T-helper 1 cell treated with Interleukin-12 subunit alpha and Interleukin-12 subunit beta and Interleukin-4 antibody, amounts not matched to agents 30 μg/mL and 1 μg/mL, for 36 hours (primary cell): ENCODE data around the gene TARS1.
A peak's percentile ranks its signal among the peaks of the same experiment; 100 is the strongest.
"Not testable (repeated sequence)": the region's sequence is repeated elsewhere in the genome, so short reads cannot be mapped to it uniquely, and the experiment has no call there.

ENCODE experiments used
- H3K27ac Mint-ChIP-seq: one replicate; pipeline ENCODE4 v1.8.0; 2021; ENCODE audit warnings: mild to moderate bottlenecking, mixed read lengths
- H3K27me3 Mint-ChIP-seq: one replicate; pipeline ENCODE4 v1.8.0; 2021; ENCODE audit warnings: low read depth, mixed read lengths
- H3K36me3 Mint-ChIP-seq: one replicate; pipeline ENCODE4 v1.8.0; 2021; ENCODE audit warnings: low read depth, mixed read lengths
- H3K4me1 Mint-ChIP-seq: one replicate; pipeline ENCODE4 v1.8.0; 2021; ENCODE audit warnings: low read depth, mixed read lengths
- H3K4me3 Mint-ChIP-seq: one replicate; pipeline ENCODE4 v1.8.0; 2021; ENCODE audit warnings: mild to moderate bottlenecking, moderate library complexity, mixed read lengths
- H3K9me3 Mint-ChIP-seq: one replicate; pipeline ENCODE4 v1.8.0; 2021; ENCODE audit warnings: mixed read lengths

TARS1 gene

DNA sequence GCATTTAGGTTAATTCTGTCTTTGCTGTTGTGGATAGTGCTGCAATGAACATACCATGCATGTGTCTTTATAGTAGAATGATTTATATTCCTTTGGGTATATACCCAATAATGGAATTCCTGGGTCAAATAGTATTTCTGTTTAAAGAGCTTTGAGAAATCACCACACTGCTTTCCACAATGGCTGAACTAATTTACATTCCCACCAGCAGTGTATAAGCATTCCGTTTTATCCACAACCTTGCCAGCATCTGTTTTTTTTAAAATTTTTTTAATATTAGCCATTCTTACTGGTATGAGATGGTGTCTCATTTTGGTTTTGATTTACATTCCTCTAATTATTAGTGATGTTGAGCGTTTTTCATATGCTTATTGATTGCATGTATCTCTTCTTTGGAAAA is 15.5 kb upstream of the TARS1 start:
- Mint-ChIP-seq H3K36me3 (no peaks in the 10 kb centered on the region), H3K27ac (no peak overlapping the region), H3K27me3 (no peaks in the 10 kb centered on the region), H3K4me3 (no peak overlapping the region), H3K4me1 (no peaks in the 10 kb centered on the region), H3K9me3 (no peaks in the 10 kb centered on the region)

DNA sequence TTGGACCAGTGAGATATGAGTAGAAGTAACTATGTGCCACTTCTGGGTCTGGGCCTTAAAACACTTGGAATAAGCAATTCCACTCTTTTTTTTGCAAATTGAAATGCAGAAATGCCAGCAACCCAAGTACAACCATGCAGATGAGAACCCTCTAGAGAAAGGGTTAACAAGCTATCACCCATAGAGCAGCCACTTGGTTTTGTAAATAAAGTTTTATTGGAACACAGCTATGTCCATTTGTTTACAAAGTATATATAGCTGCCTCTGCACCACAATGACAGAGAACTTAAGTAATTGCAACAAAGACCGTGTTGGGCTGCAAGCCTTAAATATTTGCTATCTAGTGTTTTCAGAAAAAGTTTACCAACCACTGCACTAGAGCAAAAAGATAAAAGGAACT is 9.8 kb upstream of the TARS1 start:
- no peak overlapping the region for H3K4me3 Mint-ChIP-seq
- H3K27me3 Mint-ChIP-seq = no peaks in the 10 kb centered on the region
- no peak overlapping the region for H3K27ac Mint-ChIP-seq
- H3K9me3 Mint-ChIP-seq = no peaks in the 10 kb centered on the region
- H3K36me3 Mint-ChIP-seq = no peaks in the 10 kb centered on the region
- H3K4me1 Mint-ChIP-seq = peaks cover 5% of the 10 kb centered on the region

DNA sequence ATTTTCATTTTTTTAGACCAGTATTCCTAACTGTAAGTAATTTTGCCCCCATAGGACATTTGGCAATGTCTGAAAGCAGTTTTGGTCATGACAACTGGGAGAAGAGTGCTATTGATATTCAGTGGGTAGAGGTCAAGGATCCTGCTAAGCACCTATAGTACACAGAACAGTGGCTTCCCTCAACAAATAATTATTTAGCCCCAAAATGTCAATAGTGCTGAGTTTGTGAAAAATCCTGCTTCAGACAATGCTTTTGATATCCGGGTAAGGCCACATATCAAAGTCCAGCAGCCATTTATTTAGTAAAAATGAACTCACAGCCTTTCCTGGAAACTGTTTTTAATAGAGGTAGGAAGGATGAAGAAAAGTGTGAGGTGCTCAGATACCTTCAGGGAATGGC is 8.1 kb upstream of the TARS1 start:
- no peak overlapping the region for H3K27ac Mint-ChIP-seq
- H3K4me3 Mint-ChIP-seq = no peak overlapping the region
- no peaks in the 10 kb centered on the region for H3K36me3 Mint-ChIP-seq
- no peaks in the 10 kb centered on the region for H3K9me3 Mint-ChIP-seq
- peaks cover 7% of the 10 kb centered on the region for H3K4me1 Mint-ChIP-seq
- H3K27me3 Mint-ChIP-seq = no peaks in the 10 kb centered on the region

DNA sequence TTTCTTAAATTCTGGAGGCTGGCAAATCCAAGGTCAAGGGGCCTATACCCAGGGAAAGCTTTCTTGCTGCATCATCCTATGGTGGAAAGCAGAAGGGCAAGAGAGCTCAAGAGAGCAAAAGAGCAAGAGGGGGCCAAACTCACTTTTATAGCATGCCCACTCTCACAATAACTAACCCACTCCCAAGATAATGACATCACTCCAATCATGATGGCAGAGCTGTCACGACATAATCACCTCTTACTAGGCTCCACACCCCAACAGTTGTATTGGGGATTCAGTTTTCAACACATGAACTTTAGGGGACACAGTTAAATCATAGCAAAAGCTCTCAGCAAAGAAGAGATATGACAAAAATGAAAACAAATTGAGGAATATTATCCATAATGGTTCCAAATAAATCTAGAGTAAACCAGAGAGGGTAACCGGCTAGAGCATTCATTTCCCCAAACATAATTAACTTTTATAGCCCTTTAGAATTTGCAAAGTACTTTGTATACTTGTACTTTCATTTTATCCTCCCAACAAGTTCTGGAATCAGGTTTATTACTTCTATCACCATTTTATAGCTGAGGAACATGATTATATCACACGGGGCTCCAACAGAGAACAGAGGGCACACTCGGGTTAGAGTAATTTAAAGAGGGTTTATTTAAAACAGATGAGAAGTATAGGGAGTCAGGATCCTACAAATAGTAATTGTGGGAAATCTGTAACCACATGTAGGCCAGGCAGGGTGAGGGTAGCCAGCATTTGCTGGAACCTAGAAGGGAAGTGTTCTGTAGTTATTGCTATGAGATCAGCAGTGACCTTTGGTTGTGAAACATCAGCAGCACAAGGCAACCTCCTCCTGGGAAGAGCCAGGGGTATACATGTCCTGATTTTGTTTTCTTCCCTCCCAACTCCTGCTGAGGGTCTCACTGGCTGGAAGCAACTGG is 7.2 kb upstream of the TARS1 start:
- Mint-ChIP-seq H3K27me3 (no peaks in the 10 kb centered on the region), H3K9me3 (no peaks in the 10 kb centered on the region), H3K36me3 (no peaks in the 10 kb centered on the region), H3K4me1 (peaks cover 7% of the 10 kb centered on the region), H3K27ac (no peak overlapping the region), H3K4me3 (no peak overlapping the region)

DNA sequence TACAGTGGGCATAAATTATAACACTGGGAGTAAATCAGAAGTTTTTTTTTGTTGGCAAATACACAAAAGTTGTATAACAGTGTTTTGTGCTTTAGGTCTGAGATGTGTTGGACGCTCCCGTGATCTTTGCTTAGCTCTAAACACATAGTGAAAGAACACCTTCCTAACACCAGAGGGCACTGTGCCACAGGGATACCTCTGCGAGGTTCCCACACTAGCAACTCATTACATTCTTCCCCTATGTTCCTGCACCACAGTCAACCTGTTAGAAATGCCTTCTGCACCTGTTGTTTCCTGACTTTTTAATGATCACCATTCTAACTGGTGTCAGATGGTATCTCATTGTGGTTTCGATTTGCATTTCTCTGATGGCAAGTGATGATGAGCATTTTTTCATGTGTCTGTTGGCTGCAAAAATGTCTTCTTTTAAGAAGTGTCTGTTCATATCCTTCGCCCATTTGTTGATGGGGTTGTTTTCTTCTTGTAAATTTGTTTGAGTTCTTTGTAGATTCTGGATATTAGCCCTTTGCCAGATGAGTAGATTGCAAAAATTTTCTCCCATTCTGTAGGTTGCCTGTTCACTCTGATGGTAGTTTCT is 4.8 kb upstream of the TARS1 start:
- not testable (repeated sequence) for H3K27ac Mint-ChIP-seq, H3K27me3 Mint-ChIP-seq, H3K36me3 Mint-ChIP-seq, H3K4me1 Mint-ChIP-seq, H3K4me3 Mint-ChIP-seq, H3K9me3 Mint-ChIP-seq

DNA sequence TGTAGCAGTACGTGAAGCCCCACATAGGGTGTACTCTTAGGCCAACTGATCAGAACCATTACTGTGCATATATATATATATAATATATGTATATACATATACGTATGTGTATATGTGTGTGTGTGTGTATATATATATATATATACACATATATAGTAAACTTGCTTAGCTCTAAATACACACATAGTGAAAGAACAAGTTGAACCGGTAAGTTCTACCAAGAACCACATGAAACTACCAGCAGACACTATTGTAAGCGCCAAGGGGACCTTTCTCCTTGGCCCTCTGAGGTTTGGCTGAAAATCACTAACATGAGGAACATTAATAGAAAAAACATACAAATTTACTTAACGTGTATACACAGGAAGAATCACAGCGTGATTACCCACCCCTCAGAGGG is 1.8 kb upstream of the TARS1 start:
- Mint-ChIP-seq H3K4me1 (peaks cover 13% of the 10 kb centered on the region), H3K4me3 (no peak overlapping the region), H3K36me3 (peaks cover 3% of the 10 kb centered on the region), H3K27me3 (no peaks in the 10 kb centered on the region), H3K9me3 (no peaks in the 10 kb centered on the region), H3K27ac (no peak overlapping the region)

DNA sequence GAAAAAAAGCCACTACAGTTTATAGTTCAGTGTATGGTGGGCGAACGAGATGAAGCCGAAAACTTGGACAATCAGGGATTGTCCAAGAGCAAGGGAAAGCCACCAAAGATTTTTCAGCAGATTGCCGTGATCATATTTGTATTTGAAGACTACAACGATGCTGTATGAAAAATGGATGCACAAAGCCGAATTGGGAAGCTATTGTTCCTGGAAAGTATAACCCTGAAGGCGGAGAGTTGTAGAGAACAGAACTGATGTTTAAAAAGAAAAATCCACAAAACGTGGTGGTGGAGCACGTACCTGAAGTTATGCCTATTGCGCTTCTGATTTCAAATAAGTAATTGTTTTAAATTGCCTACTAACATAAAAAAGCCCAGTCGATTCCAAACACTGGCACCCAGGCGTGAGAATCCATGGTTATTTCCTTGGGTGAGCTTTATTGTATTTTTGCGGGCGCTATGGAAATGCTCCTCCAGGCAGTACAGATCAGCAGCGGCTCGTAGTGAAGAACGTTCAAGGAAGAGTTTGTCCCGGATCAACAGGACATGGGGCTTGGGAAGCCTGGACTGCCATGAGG is 772 bp upstream of the TARS1 start:
- no peak overlapping the region for H3K27ac Mint-ChIP-seq
- H3K9me3 Mint-ChIP-seq = no peaks in the 10 kb centered on the region
- peaks cover 5% of the 10 kb centered on the region for H3K36me3 Mint-ChIP-seq
- H3K4me3 Mint-ChIP-seq = no peak overlapping the region
- no peaks in the 10 kb centered on the region for H3K27me3 Mint-ChIP-seq
- H3K4me1 Mint-ChIP-seq = peaks cover 19% of the 10 kb centered on the region

DNA sequence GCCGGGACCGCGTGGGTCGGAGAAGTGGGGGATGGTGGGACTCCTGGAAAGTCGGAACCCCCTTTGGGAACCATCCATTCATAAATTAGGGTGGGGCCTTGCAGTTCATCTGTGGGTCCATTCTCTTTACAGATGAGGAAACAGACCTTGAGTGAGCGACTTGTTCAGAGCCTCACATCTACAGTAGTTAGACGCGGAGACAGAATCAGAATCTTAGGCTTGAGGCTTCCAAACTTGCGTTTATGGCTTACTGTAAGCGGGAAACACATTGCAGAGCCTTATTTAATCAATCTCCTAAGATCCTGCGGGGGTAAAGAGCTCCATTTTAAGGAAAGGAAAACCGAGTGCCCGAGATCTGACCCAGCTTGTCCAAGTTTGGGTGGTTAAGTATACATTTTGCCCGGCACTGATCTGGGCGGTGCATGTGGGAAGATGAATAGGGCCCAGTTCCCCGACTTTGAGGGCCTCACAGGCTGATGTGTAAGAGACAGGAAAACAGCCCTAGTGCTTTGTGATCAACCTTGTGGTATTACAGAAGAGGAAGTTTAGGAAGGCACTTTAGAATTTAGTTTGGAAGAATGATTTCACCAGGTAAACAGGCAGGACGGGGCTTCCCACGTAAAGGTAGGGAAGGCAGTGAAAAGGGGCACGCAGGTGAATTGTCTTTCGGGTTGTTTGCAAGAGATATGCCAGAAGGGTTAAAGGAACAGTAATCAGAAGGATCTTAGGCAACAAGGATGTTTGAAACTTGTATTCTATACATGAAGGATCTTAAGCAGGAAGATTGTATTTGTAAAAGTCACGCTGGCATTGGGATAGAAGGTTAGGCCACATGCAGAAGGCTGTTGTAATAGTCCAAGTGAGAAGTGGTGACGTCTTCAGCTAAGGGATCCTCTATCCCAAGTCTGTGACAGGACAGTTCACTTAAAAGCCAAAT is 744 bp downstream of the TARS1 start:
- Mint-ChIP-seq H3K27ac (no peak overlapping the region), H3K27me3 (no peaks in the 10 kb centered on the region), H3K36me3 (peaks cover 16% of the 10 kb centered on the region), H3K9me3 (no peaks in the 10 kb centered on the region), H3K4me1 (peaks cover 24% of the 10 kb centered on the region), H3K4me3 (no peak overlapping the region)

DNA sequence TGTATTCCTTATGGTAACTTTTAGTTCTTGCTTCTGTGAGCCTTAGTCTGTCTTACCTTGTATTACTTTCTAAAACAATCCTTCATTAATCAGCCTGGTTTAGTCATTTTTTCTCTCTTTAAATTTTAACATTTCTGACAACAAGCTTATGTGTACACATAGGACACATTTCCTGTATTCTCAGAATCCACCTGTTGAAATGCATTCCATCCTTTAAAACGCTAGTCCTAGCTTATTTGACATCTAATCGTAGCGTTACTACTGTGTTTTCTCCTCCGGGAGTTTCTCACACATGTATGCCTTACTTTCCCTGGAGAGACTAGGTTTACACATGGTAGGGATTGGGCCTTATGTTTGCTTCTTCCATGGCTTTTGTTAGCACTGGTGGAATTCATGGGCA is 3.8 kb downstream of the TARS1 start:
- peaks cover 39% of the 10 kb centered on the region for H3K36me3 Mint-ChIP-seq
- H3K4me3 Mint-ChIP-seq = peak overlapping the region; percentile 3
- peak overlapping the region; percentile 10 for H3K27ac Mint-ChIP-seq
- H3K4me1 Mint-ChIP-seq = peaks cover 37% of the 10 kb centered on the region
- H3K9me3 Mint-ChIP-seq = no peaks in the 10 kb centered on the region
- H3K27me3 Mint-ChIP-seq = no peaks in the 10 kb centered on the region

DNA sequence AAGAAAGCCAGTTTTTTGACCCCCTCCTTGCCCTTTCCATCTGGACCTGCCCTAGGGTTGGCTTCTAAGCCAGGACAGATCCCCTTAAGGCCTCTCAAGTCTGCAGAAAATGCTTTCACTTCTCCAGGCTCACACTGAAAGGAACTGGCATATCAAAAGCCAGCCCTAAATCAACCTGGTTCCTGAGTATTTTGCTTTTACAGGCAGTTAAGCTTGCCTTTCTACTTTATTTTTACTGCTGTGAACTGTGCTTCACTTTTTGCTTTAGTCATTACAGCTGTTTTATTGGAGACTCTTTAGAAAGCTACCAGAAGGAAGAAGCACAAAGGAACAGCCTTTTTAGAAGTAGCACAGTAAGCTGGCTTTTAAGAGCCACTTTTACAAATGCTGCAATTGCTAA is 5.0 kb downstream of the TARS1 start:
- H3K36me3 Mint-ChIP-seq = peaks cover 41% of the 10 kb centered on the region
- H3K27ac Mint-ChIP-seq = no peak overlapping the region
- H3K4me3 Mint-ChIP-seq = no peak overlapping the region
- peaks cover 37% of the 10 kb centered on the region for H3K4me1 Mint-ChIP-seq
- no peaks in the 10 kb centered on the region for H3K27me3 Mint-ChIP-seq
- H3K9me3 Mint-ChIP-seq = no peaks in the 10 kb centered on the region

DNA sequence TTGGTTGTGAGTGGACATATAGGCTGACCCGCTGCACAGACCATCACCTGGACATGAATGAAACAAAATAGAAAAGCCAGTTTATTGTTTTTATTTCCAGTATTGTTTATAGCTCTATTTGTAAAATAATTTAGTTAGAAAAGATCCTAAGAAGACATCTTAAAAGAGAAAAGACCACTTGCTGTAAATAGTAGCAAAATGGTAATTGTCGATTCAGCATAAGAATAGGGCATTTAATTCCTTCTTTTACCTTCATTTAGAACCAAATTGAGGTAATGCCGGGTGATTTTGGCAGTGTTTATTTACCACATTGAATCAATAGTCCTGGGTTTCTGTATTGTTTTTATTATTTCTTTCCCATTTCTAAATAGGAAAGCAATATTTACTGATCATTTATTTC is 7.4 kb downstream of the TARS1 start:
- no peak overlapping the region for H3K4me3 Mint-ChIP-seq
- peaks cover 45% of the 10 kb centered on the region for H3K36me3 Mint-ChIP-seq
- peaks cover 37% of the 10 kb centered on the region for H3K4me1 Mint-ChIP-seq
- no peak overlapping the region for H3K27ac Mint-ChIP-seq
- H3K9me3 Mint-ChIP-seq = no peaks in the 10 kb centered on the region
- no peaks in the 10 kb centered on the region for H3K27me3 Mint-ChIP-seq

DNA sequence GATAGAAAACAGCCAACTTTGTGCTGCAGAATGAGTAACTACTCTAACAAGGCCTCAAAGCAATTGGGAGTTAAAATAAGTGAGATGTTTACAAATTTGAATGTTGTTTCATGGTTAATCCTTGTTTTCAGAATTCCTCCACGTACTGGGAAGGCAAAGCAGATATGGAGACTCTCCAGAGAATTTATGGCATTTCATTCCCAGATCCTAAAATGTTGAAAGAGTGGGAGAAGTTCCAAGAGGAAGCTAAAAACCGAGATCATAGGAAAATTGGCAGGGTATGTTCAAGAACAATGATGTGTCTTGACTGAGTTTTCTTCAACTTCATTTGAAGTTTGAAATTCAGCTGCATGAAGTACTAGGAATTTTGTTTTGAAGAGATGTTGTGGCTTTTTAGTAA is 16.4 kb downstream of the TARS1 start:
- Mint-ChIP-seq H3K27ac (no peak overlapping the region), H3K4me1 (peaks cover 4% of the 10 kb centered on the region), H3K4me3 (no peak overlapping the region), H3K27me3 (no peaks in the 10 kb centered on the region), H3K9me3 (no peaks in the 10 kb centered on the region), H3K36me3 (peaks cover 58% of the 10 kb centered on the region)

DNA sequence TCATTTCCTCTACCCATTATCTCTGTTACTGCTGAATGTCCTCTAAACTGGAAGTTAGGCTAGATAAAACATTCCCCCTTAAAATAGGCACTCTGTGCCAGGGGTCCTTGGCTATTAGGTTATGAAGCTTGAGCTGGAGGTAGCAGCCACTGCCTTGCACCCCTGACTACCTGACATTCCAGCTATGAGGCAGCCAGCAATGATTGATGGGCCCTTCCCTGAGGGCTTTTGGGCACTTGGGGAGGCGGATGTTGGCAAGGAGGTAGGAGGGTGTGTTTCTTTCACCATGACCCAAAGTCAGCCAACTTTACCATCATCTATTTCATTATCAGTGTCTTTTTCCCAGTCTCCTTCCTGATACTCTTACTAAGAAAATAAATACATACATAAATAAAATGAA is 17.1 kb downstream of the TARS1 start:
- no peak overlapping the region for H3K4me3 Mint-ChIP-seq
- peaks cover 2% of the 10 kb centered on the region for H3K4me1 Mint-ChIP-seq
- no peak overlapping the region for H3K27ac Mint-ChIP-seq
- no peaks in the 10 kb centered on the region for H3K27me3 Mint-ChIP-seq
- peaks cover 60% of the 10 kb centered on the region for H3K36me3 Mint-ChIP-seq
- H3K9me3 Mint-ChIP-seq = no peaks in the 10 kb centered on the region

DNA sequence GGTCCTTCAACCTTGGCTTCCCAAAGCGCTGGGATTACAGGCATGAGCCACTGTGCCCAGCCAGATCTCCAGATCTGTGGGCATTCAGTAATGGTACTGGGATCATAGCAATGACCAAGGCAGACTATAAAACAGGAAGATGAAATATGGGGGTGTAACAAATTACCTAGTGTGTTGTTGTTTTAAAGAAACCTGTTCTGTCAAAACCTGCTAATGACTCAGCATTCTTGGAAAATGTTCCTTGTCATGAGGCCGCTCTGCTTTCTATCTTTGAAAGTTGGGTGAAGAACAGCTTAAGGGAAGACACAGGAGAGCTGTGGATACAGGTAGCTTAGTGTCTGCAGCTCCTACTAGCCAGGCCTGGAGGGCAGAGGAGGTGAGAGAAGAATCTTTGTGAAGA is 19.4 kb downstream of the TARS1 start:
- H3K27me3 Mint-ChIP-seq = no peaks in the 10 kb centered on the region
- peak overlapping the region; percentile 68 for H3K27ac Mint-ChIP-seq
- no peak overlapping the region for H3K4me3 Mint-ChIP-seq
- H3K9me3 Mint-ChIP-seq = no peaks in the 10 kb centered on the region
- peaks cover 60% of the 10 kb centered on the region for H3K36me3 Mint-ChIP-seq
- H3K4me1 Mint-ChIP-seq = peaks cover 3% of the 10 kb centered on the region
